ENCODE results near the gene PABPN1.

DNA sequence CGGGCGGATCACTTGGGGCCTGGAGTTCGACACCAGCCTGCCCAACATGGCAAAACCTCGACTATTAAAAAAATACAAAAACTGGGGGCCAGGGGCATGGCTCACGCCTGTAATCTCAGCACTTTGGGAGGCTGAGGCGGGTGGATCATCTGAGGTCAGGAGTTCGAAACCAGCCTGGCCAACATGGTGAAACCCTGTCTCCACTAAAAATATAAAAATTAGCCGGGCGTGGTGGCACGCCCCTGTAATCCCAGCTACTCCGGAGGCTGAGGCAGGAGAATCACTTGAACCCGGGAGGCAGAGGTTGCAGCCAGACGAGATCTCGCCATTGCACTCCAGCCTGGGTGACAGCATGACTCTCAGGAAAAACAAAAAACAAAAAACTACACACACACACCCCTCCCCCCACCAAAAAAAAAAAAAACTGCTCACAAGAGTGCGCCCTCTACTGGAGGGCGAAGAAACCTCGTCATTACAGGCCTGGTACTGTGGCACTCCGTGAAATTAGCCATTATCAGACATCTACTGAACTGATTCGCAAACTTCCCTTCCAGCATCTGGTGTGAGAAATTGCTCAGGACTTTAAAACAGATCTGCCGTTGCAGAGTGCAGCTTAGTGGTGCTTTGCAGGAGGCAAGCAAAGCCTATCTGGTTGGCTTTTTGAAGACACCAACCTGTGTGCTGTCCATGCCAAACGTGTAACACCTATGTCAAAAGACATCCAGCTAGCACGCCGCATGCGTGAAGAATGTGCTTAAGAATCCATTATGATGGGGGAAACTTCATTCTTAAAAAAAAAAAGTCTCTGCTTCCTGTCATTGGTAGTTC, 26.3 kb upstream of the PABPN1 start:
- TF ChIP-seq ZNF274 (IDR thresholded peaks at IDR 0.05; ENCODE audit: low read depth, low read length), result no peak
- no peak for TF ChIP-seq YY1 (IDR thresholded peaks at IDR 0.05; ENCODE audit: insufficient read depth, insufficient read length)
- TF ChIP-seq SUZ12 (IDR thresholded peaks at IDR 0.05; ENCODE audit: extremely low read depth, insufficient read depth, insufficient read length), result no peak
